ENCODE results near the gene RAB11FIP3.

RAB11FIP3 gene

DNA sequence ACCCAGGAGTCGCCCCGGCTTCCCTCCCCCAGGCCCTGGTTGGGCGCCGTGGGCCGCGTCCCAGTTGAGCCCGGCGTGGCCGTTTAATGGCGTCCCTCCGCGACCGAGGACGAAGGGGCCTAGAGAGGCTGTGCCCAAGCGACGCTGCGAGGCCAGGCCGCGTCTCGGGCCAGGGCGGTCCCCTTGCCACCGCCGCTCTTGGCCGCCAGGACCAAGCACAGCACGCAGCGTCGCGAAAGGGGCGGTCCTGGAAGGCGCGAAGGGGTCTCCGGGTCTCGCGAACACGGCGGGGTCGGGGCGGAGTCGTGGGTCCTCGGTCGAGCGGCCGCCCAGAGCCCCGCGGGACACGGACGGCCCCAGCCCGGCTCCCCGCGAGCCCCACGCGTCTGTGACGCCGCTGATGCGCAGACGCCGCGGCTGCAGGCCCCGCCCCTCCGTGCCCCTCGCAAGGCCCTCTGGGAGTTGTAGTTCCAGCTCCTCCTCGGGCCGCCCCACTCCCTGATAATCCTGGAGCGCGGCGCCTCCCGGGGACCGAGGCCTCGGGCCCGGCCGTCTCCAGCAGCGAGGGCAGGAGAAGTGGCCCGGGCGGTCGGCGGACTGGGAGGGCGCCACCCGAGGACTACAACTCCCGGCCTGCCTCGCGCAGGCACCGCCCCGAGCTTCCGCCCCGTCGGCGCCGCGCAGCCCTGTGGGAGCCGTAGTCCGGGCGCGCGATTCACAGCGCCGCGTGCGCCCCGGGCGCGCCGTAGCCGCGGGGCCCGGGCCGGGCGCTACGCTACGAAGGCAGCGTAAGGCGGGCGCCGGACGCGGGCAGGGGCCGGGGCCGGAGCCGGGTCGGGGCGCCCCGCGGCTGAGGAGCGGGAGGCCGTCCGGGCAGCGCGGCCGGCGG lies 101.8 kb downstream of the RAB11FIP3 start, which contains the start of gene CAPN15:
Gene CAPN15, plus strand, starts transcription at position 698 of the 889 bp plus-strand sequence. CDS start 19,127 bp downstream, outside the sequence.
- peak within 1 kb of the TSS; percentile 91 for H3K4me3 ChIP-seq (ENCODE audit: low read depth, low read length)
- DNase-seq (ENCODE audit: low read depth), result peak; percentile 38
- TF ChIP-seq, protein P1, sequence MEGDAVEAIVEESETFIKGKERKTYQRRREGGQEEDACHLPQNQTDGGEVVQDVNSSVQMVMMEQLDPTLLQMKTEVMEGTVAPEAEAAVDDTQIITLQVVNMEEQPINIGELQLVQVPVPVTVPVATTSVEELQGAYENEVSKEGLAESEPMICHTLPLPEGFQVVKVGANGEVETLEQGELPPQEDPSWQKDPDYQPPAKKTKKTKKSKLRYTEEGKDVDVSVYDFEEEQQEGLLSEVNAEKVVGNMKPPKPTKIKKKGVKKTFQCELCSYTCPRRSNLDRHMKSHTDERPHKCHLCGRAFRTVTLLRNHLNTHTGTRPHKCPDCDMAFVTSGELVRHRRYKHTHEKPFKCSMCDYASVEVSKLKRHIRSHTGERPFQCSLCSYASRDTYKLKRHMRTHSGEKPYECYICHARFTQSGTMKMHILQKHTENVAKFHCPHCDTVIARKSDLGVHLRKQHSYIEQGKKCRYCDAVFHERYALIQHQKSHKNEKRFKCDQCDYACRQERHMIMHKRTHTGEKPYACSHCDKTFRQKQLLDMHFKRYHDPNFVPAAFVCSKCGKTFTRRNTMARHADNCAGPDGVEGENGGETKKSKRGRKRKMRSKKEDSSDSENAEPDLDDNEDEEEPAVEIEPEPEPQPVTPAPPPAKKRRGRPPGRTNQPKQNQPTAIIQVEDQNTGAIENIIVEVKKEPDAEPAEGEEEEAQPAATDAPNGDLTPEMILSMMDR (IDR thresholded peaks at IDR 0.05; ENCODE audit: low read depth, low read length, missing control alignments), result no peak

DNA sequence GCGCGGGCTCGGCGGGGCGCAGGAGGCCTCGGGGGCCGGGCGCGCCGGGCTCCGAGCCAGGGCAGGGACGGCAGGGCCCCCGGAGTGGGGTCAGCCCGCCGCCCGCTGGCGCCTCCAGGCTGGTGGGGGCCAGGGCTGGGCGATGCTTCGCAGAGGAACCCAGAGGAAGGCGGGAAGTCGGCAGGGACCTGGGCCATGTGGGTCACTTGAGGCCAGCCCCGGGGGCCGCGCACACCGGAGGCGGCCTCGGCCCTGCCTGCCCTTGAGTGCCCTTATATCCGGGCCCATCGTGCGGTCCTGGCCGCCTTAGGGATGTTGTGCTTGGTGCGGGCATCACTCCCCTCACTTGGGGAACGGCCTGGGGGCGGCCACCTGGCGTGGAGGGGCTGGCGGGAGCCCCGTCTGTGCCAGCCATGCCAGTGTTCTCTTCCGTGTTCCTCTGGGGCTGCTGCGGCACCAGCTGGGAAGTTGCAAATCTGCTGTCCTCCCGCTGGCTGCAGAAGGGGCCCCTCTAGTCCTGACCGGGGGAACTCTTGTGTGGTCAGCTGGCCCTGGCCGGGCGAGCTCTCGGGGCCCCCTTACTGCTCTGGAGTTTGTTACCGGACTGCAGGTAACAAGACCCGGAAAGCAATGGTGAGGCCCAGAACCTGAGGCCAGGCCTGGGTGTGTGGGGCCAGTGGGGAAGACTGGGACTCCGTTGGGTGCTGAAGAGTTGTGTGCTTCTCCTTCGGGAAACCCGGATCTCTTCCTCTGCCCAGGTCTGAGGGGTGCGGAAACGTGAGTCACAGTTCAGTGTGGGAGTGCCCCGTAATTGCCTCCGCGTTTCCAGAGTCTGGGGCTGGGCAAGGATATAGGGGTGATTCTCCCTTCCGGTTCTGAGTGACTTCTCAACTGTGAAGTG lies 102.9 kb downstream of the RAB11FIP3 start:
- TF ChIP-seq, protein P1 (IDR thresholded peaks at IDR 0.05; ENCODE audit: low read depth, low read length, missing control alignments), result no peak
- DNase-seq (ENCODE audit: low read depth), result no peak
- peak overlapping the region; percentile 91 for H3K4me3 ChIP-seq (ENCODE audit: low read depth, low read length)

DNA sequence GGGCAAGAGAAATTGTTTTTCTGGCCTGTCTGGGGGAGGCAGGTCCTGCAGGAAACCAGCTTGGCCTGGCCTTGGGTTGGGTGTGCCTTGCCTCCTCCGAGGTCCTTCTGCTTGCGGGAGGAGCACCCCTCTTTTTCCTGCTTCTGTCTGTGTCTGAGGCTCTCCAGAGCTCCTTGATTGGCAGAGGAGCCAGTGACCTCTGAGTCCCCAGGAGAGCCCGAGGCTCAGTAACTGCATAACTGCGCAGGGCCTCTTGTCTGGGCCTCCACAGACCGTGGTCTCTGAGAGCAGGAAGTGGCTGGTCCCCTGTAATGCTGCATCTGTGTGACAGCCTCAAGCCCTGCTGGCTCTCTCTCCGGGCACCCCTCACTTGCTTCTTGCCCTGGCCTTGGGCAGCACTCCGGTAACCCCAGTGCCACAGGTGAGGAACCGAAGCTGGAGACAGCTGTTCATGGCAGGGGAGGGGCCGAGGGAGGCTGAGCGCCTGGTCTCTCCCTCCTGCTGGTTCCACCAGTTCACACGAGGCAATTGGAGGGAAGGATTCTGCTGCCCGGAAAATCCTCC lies 103.6 kb downstream of the RAB11FIP3 start:
- peak overlapping the region; percentile 91 for H3K4me3 ChIP-seq (ENCODE audit: low read depth, low read length)
- TF ChIP-seq, protein P1 (IDR thresholded peaks at IDR 0.05; ENCODE audit: low read depth, low read length, missing control alignments), result no peak
- DNase-seq (ENCODE audit: low read depth), result no peak

DNA sequence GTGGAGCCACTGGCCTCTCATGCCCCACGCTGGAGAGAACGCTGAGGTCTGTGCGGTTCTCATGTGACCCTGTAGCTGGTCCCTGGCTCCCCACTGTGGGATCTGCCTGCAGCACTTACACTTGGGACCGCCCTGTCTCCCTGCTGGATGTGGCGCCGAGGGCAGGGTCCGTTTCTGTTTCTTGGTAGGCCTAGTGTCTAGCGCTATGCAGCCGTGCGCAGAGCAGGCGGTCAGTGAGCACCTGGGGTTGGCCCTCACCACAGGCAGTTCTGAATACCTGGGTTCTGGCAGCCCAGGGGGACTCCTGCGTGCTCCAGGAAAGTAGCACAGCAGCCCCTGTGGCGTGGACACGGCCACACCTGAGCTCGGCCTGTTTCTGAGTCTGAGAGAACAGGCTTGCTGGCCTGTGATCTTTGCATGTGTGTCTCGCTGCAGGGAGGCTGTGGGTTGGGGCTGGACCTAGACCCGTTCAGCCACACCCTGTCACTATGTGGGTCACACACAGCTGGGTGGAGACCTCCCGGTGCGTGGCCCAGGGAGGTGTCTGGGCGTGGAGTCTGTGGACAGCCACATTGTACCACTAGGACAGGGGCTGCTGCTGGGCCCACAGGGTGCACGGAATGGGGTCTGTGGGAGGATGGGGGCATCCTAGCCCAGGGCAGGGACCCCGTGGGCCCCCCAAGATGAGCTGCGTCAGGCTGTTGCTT lies 104.8 kb downstream of the RAB11FIP3 start:
- DNase-seq (ENCODE audit: low read depth), result no peak
- H3K4me3 ChIP-seq (ENCODE audit: low read depth, low read length), result no peak overlapping the region
- TF ChIP-seq, protein P1 (IDR thresholded peaks at IDR 0.05; ENCODE audit: low read depth, low read length, missing control alignments), result no peak

DNA sequence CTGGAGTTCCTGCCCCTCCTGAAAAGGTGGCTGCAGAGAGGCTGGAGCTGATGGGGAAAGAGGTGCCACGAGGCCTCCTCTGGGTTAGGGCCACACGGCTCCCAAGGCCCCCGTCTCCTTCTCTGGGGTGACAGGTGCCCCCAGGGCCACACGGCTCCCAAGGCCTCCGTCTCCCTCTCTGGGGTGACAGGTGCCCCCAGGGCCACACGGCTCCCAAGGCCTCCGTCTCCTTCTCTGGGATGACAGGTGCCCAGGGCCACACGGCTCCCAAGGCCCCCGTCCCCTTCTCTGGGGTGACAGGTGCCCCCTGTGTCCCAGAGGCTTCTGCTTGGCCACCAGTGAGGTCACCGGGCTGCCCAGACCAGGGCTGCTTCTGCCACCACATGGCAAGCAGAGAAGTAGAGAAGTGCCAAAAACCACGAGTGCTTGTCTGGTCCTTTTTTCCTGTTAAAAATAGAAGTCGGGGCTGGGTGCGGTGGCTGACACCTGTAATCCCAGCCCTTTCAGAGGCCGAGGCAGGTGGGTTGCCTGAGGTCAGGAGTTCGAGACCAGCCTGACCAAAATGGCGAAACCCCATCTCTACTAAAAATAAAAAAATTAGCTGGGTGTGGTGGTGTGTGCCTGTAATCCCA lies 106.2 kb downstream of the RAB11FIP3 start:
- TF ChIP-seq, protein P1 (IDR thresholded peaks at IDR 0.05; ENCODE audit: low read depth, low read length, missing control alignments), result no peak
- H3K4me3 ChIP-seq (ENCODE audit: low read depth, low read length), result no peak overlapping the region
- no peak for DNase-seq (ENCODE audit: low read depth)

Data from GM12864 (cell line).